Calu3 (cell line): ENCODE results near the gene SS18. TPM values are rescaled to one million over a fixed set of nuclear protein-coding genes. Genes with fewer than 3 reads are reported as not detected.

Source experiments
- BruUV-seq: library from RNA; stranded (reverse); fragments of 400-500 nt; replicated peaks from 2 replicates; lab custom pipeline; 2021; lab: Mats Ljungman, UMichigan
- CTCF ChIA-PET: fragments of 300-600 bp; sonication (Branson Sonifier 250); formaldehyde crosslinking; loops from one replicate; lab custom pipeline; 2022; ENCODE audit warnings: antibody characterized with exemption; lab: Charles Lee
- DNase-seq: peaks from one replicate; pipeline ENCODE4 v3.0.0; 2022
- H3K27ac Mint-ChIP-seq: one replicate; pipeline ENCODE4 v1.8.0; 2022; ENCODE audit warnings: mixed read lengths; ENCODE audit not compliant: unreplicated experiment
- H3K27me3 Mint-ChIP-seq: one replicate; pipeline ENCODE4 v1.8.0; 2022; ENCODE audit warnings: mixed read lengths; ENCODE audit not compliant: unreplicated experiment
- H3K36me3 Mint-ChIP-seq: one replicate; pipeline ENCODE4 v1.8.0; 2022; ENCODE audit warnings: mild to moderate bottlenecking, moderate library complexity, mixed read lengths; ENCODE audit not compliant: insufficient read depth, unreplicated experiment
- H3K4me1 Mint-ChIP-seq: one replicate; pipeline ENCODE4 v1.8.0; 2022; ENCODE audit warnings: mild to moderate bottlenecking, low read depth, mixed read lengths; ENCODE audit not compliant: unreplicated experiment
- H3K4me3 Mint-ChIP-seq: one replicate; pipeline ENCODE4 v1.8.0; 2022; ENCODE audit warnings: mild to moderate bottlenecking, low read depth, moderate library complexity, mixed read lengths; ENCODE audit not compliant: unreplicated experiment
- H3K9me3 Mint-ChIP-seq: one replicate; pipeline ENCODE4 v1.8.0; 2022; ENCODE audit warnings: low read depth, mixed read lengths; ENCODE audit not compliant: unreplicated experiment
- CTCF ChIP-seq: fragments of 200-600 bp; IDR thresholded peaks from one replicate; pipeline ENCODE4 v1.8.0; 2022; ENCODE audit warnings: antibody characterized with exemption; ENCODE audit not compliant: unreplicated experiment
- intact Hi-C: fragments of 100-400 bp; cut with micrococcal nuclease; formaldehyde crosslinking; loops from one replicate; pipeline ENCODE4 v1.10.0; 2022; ENCODE audit not compliant: unreplicated experiment
- total RNA-seq: library from RNA; stranded (reverse); gene quantifications from 2 replicates; pipeline ENCODE4 v1.2.3, GENCODE V29; 2022

SS18 gene
- total RNA-seq, 1 experiment from 2014 or later: 89.9 TPM

GRCh38 chr18:26004832-26005231, 85.6 kb downstream of the SS18 start:
- Mint-ChIP-seq H3K36me3 (no peaks in the 10 kb centered on the region), H3K4me3 (no peak overlapping the region), H3K4me1 (peaks cover 15% of the 10 kb centered on the region), H3K27ac (no peak overlapping the region), H3K9me3 (peaks cover 2% of the 10 kb centered on the region), H3K27me3 (no peaks in the 10 kb centered on the region)
- no peak for DNase-seq
- TF ChIP-seq CTCF: no peak
- BruUV-seq: no TSS peak
- CTCF ChIA-PET: no interaction called here
- intact Hi-C loops: no loop called here

GRCh38 chr18:26003817-26004216, 86.6 kb downstream of the SS18 start:
- CTCF ChIA-PET: interaction anchor here (0.9 kb wide), 1 partner anchor 9 kb away, joined by 3 read pairs; no protein-coding TSS in a partner anchor
- no TSS peak for BruUV-seq
- TF ChIP-seq CTCF: no peak
- Mint-ChIP-seq H3K4me3 (no peak overlapping the region), H3K27me3 (no peaks in the 10 kb centered on the region), H3K9me3 (peaks cover 2% of the 10 kb centered on the region), H3K4me1 (peaks cover 15% of the 10 kb centered on the region), H3K36me3 (no peaks in the 10 kb centered on the region), H3K27ac (no peak overlapping the region)
- intact Hi-C loops: no loop called here
- DNase-seq: no peak

DNA sequence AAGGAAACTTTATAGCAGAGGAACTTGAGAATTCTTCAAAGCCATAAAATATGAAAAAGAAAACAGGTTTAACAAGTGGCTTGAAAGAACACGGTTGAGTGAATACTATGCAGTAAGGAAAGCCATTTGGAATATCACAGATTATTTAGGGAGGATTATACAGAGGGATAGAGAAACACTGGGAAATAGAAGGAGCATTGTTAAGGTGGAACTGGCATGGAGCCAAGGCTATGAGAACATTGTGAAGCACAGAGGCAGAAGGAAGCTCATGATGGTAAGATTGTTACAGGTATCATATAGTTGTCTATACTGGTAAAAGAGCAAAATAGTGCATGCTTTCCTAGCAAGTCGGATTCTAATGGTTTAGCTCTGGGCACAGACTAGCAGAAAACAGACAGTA, 87.1 kb downstream of the SS18 start:
- no peak for TF ChIP-seq CTCF
- Mint-ChIP-seq H3K36me3 (no peaks in the 10 kb centered on the region), H3K4me3 (no peak overlapping the region), H3K4me1 (peaks cover 15% of the 10 kb centered on the region), H3K9me3 (peaks cover 2% of the 10 kb centered on the region), H3K27me3 (no peaks in the 10 kb centered on the region), H3K27ac (no peak overlapping the region)
- peak; percentile 40 for DNase-seq
- no TSS peak for BruUV-seq
- intact Hi-C loops: no loop called here
- CTCF ChIA-PET: interaction anchor here (0.9 kb wide), 1 partner anchor 9 kb away, joined by 3 read pairs; no protein-coding TSS in a partner anchor

- Mint-ChIP-seq H3K27ac (no peak overlapping the region), H3K27me3 (no peaks in the 10 kb centered on the region), H3K36me3 (no peaks in the 10 kb centered on the region), H3K9me3 (no peaks in the 10 kb centered on the region), H3K4me1 (peaks cover 9% of the 10 kb centered on the region), H3K4me3 (no peak overlapping the region)
- intact Hi-C loops: no loop called here
- CTCF ChIA-PET: no interaction called here
- DNase-seq: no peak
- BruUV-seq: no TSS peak
- no peak for TF ChIP-seq CTCF
These were observed 88.0 kb downstream of the SS18 start for GRCh38 chr18:26002375-26002910.
